ENCODE results near the gene CDADC1.
"Not testable (repeated sequence)": the region's sequence is repeated elsewhere in the genome, so short reads cannot be mapped to it uniquely, and the experiment has no call there.

The CDADC1 gene

DNA sequence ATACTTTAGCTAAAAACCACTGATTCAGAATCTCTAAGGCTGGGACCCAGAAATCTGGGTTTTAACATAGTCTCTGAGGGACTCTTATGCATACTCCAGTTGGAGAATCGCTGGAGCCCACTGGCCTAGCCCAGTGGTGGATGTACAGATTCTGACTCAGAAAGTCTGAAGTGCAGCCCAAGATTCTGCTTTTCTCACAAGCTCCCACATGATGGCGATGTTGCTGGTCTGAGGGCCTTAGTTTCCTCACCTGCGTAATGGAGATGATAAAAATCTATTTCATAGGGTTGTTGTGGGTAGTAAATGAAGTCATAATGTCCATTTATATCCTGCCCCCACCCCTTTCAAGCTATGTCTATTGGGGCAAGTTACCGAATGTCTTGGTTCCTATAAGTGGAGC is 7.7 kb upstream of the CDADC1 start:
- DNase-seq: no peak

DNA sequence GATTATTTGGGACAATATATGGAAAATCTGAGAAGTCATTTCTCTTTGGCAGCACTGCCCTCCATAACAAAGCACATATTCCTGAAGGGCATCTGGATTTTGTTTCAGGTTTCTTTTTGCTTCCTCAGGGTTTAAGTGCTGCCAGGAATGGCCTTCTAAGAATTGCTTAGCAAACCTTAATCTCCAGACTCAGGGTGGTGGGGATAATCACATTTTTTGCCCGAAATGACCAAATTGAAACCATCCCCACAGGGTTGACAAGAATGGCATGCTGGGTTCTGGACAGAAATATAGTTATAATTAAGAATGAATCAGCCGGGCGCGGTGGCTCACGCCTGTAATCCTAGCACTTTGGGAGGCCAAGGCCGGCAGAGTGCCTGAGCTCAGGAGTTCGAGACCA is 6.4 kb upstream of the CDADC1 start:
- no peak for DNase-seq

- no peak for DNase-seq
Observed at GRCh38 chr13:49245101-49245500, 2.6 kb upstream of the CDADC1 start.

DNA sequence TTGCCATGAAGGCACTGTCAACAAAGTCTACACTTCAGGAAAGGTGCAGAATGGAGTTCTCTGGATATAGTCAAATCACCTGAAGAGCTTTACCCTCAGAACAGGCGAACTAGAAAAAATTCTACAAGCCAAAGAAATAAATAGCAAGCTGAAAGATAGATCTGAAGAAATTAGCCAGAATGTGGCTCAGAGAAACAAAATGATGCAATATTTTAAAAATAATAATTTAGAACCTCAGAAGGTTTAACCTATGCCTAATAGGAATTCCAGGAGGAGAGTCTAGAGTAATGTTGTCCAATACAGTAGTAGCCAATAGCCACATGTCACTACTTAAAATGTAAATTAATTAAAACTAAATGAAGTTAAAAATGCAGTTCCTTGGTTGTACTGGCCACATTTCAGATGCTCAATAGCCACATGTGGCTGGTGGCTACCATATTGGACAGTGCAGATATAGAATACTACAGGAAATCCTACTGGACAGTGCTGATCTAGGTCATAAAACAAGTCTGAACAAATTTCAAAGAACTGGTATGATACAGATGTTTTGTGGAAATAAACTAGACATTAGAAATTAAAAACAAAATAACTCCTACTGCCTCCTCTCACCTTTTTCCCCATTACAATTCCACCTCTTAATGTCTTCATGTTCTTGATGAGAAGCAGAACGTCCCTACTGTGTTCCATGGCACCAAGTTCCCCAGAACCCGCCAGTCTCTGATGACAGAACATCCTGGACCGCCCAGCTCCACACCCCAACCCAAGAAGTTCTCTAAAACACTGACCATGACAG is 679 bp upstream of the CDADC1 start:
- no peak for DNase-seq

- no peak for DNase-seq
Observed at GRCh38 chr13:49248622-49249002, 887 bp downstream of the CDADC1 start.

GRCh38 chr13:49251326-49251725 is 3.6 kb downstream of the CDADC1 start:
- DNase-seq: no peak

DNA sequence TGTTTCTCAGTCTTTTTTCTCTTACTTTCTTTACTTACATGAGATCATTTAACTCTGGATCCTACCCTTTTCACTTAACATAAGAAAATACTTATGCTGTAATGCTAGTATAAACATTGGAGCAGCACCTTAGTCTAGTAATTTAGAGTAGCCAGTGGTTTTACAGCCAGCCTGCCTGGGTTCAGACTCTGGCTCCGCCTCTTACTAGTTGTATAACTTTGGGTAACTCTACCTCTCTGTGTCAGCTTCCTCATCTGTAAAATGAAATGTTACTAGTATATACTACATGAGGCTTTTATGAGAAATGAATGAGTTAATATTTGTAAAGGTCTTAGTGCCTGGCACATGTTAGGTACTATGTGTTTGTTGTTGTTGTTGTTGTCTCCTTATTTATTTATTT is 5.6 kb downstream of the CDADC1 start:
- no peak for DNase-seq

DNA sequence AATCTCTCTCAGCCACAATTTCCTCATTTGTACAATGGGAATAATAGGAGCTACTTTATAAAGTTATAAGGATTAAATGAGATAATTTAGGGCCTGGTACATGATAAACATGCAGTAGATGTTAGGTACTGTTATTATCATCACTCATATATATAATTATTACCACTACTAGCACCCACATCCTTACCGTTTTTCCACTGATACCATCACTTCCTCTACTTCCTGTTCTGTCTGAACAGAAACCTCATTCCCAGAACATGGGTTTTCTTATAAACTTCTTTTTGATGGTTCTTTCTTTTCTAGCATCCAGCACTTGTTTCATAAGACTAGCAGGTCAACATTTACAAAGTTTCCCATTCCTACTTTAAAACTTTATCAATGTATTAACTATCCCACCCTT is 6.3 kb downstream of the CDADC1 start:
- no peak for DNase-seq

DNA sequence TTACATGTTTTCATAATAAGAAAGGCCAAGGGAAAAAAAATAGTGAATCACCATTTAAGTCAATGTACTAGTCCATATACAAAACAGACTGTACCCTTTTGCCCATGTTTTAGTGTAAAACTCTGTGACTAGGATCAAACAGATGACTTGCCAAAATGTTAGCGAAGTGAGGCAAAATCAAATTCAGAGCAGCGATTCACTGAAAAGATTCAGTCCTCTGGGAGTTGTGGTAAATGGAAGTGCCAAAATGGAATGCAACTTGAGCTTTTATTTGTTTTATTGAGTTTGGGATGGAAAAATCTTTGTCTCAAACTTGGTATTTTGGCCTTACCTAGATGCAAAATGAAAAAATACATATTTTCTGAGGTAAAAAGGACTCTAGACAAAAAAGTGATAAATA is 9.1 kb downstream of the CDADC1 start:
- no peak for DNase-seq

DNA sequence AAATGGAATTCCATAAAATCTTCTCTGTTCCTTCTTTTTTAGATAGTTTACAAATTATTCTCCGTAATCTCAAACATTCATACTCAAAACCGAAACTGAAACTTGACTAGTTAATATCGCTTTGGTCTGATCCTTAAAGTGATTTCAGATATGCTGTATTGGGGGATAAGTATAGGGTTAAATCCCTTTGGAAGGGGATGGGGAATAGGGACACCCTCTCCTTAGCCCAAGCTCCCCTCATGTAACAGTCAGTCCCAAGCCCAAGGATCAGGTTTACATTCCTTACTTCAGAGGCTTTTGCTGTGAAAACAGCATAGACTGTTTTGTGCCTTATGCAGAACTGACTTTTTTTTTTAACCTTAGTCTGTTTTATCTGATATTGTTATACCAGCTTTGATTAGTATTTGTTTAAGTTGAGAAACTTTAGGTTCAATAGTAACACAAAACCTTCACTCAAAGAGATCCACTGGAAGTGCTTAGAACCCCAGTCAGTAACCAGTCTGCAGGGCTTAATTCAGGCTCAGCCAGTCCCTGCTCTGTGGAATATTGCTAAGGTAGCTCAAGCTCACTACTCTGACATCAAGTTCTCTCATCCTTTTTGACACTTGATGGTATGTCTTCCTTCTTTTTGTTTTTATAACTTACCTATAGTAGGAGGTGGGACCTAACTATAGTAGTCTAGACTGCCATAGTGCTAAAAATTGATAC is 10.5 kb downstream of the CDADC1 start:
- no peak for DNase-seq

DNA sequence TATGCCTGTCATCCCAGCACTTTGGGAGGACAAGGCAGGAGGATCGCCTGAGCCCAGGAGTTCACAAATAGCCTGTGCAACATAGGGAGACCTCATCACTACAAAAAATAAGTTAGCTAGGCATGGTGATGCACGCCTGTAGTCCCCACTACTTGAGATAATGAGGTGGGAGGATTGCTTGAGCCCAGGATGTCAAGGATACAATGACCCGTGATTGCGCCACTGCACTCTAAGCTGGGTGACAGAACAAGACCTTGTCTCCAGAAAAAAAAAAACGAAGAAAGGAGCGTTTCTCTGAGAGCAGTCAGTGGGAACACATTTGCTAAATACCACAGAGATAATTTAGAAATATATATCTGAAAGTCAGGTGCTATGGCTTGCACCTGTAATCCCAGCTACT is 11.9 kb downstream of the CDADC1 start:
- DNase-seq: no peak

- DNase-seq: no peak
Observed at GRCh38 chr13:49262634-49263033, 14.9 kb downstream of the CDADC1 start.

- no peak for DNase-seq
Observed at GRCh38 chr13:49265822-49266221, 18.1 kb downstream of the CDADC1 start.

GRCh38 chr13:49271264-49271663 is 23.5 kb downstream of the CDADC1 start:
- DNase-seq: no peak

DNA sequence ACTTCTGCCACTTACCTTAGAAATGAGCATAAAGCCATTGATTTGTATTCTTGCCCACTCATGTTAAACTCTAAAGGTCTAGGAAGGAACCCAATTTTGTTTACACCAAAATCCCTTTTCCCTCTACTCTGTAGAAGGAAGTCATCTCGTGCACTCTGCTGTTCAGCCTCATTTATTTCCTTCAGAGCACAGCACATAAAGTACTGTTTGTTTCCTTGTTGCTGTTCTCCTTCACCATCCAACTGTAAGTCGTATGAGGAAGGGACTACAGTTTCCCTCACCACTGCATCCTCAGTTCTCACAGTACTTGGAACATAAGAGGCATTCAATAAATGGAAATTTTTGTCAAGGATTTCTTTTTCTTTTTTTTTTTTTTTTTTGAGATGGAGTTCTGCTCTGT is 24.6 kb downstream of the CDADC1 start:
- no peak for DNase-seq

DNA sequence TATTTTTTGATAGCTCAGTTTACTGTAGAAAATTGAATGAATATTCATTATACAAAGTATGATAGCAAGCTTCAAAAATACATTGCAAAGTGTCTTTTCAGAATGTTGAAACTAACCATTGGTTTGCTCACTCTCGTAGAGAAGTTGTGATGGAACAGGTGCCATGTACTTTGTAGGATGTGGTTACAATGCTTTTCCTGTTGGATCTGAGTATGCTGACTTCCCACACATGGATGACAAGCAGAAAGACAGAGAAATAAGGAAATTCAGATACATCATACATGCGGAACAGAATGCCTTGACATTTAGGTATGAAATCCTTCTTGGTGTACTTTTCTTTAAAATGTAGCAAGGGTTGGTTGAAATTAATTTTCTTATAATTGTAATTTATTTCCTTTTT is 30.5 kb downstream of the CDADC1 start:
- no peak for DNase-seq

DNA sequence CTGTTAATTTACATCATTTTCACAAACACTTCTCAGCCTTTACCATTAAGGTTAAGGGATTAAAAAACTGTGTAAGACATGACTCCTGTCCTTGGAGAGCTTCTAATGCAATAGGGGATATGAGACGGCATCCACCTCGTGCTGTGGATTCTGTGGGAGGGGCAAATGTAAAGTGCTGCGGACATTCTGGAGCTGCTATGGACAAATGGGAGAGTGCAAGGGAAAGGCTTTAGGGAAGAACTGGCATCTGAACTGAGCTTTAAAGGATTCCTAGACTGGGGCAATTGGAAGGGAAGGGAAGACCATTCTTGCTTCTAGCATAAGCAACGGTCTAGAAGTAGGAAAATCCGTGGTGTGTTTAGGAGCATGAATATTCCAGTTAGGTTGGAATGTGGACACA is 31.4 kb downstream of the CDADC1 start:
- no peak for DNase-seq

DNA sequence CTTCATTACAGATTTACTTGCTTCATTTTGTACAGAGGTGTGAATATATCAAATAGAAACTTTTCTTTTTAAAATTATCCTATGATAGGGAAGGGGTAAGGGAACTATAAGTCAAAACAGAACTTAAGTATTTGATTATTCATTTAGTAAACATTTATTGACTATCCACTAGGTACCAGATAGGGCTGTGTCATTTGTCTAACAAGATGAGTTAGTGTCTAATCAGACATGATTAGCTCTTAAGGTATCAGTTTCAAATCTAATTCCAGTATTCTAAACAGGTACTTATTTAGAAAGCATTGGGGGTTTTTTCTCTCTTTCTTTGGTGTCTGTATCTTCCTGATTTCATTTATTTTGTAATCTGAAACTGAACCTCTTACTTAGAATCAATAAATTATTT is 32.2 kb downstream of the CDADC1 start:
- DNase-seq: no peak

DNA sequence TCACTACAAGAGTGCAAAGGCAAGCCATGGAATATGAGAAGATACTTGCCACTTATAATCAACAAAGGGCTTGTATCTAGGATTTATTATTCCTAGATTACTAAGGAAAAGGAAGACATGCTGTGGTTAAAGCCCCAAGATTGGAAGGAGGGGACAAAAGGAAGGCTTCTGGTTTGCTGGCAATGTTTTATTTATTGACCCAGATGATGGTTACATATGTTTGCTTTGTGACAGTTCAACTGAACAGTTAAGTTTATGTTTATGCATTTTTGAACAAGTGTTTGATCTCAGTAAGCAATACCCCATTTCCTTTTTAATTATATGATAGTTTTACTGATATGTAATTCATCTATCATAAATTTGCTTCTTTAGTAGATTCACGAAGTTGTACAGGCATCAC is 40.3 kb downstream of the CDADC1 start:
- no peak for DNase-seq

GRCh38 chr13:49288458-49288857 is 40.7 kb downstream of the CDADC1 start:
- no peak for DNase-seq

GRCh38 chr13:49292742-49293486 is 45.2 kb downstream of the CDADC1 start:
- no peak for DNase-seq

DNA sequence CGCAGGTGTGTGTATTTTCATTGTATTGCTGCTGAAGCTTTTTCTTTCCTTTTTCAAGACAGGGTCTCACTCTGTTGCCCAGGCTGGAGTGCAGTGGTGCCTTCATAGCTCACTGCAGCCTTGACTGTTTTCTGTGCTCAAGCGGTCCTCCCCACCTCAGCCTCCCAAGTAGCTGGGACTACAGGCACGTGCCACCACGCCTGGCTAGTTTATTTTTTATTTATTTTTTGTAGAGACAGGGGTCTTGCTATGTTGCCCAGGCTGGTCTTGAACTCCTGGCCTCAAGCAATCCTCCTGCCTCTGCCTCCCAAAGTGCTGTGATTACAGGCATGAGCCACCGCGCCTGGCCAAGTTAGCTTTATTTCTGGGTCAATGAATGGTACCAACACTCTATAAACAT is 47.0 kb downstream of the CDADC1 start:
- DNase-seq: not testable (repeated sequence)

GRCh38 chr13:49295244-49295643 is 47.5 kb downstream of the CDADC1 start:
- no peak for DNase-seq

DNA sequence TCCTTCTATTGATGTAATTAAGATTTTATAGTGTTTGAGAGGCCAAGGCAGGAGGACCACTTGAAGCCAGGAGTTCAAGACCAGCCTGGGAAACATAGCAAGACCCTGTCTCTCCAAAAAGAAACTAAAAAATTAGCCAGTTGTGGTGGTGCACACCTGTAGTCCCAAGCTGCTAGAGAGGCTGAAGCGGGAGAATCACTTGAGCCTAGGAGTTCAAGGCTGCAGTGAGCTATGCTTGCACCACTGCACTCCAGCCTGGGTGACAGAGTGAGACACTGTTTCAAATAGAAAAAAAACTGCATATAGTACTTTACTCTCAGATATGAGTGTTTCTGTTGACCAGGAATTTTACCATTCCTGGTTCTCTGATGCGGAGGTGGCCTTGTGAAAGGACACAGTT is 48.9 kb downstream of the CDADC1 start:
- no peak for DNase-seq

Data from activated CD8-positive, alpha-beta memory T cell treated with anti-CD3 and anti-CD28 coated beads, Interleukin-2, amount 50 U/mL, for 48 hours (primary cell).